ENCODE data around the gene ITGAE. TPM values are rescaled to one million over a fixed set of nuclear protein-coding genes. Genes with fewer than 3 reads are reported as not detected.
A peak's percentile ranks its signal among the peaks of the same experiment; 100 is the strongest.

Gene ITGAE
- total and polyA plus RNA-seq, 10 of the 15 experiments (the other 5 are each of a cell fraction or from before 2014, with no cell fraction given) = 13.1 to 161 (median 34.8) TPM

- WGBS (ENCODE audit: insufficient coverage, insufficient replicate concordance, low lambda C conversion rate, missing lambda C conversion rate) = 81% methylated on average over 6 of the region's 6 CpGs
- Histone ChIP-seq H2AFZ (ENCODE audit: control insufficient read depth, low read depth, low read length) (no peak overlapping the region), H3K79me2 (ENCODE audit: control insufficient read depth, insufficient read depth, low read length) (no peaks in the 10 kb centered on the region), H3K9me3 (replicated peaks; ENCODE audit: control insufficient read depth, insufficient read depth, low read length) (peaks cover 6% of the 10 kb centered on the region; the same call in 2 of the 3 replicates), H3K27ac (ENCODE audit: control insufficient read depth, insufficient read depth) (no peak overlapping the region), H3K9ac (ENCODE audit: control insufficient read depth, insufficient read depth, low read length) (no peak overlapping the region), H3K27me3 (replicated peaks in 1 of 2; ENCODE audit: control insufficient read depth in 2 of 2, insufficient read depth in 2 of 2, low read length in 1 of 2) (no peaks in the 10 kb centered on the region), H3K4me1 (ENCODE audit: control insufficient read depth, insufficient read depth, low read length) (peaks cover 18% of the 10 kb centered on the region), H3K36me3 (ENCODE audit: control insufficient read depth in 2 of 2, insufficient read depth in 2 of 2, low read length in 1 of 2) (no peaks in the 10 kb centered on the region), H3K4me3 (no peak overlapping the region), H4K20me1 (ENCODE audit: control insufficient read depth, insufficient read depth) (no peaks in the 10 kb centered on the region), H3K4me2 (ENCODE audit: control insufficient read depth, insufficient read depth) (no peak overlapping the region)
- ChIA-PET RAD21 (ENCODE audit: unreplicated experiment) (no interaction called here), POLR2A (interaction anchor here (0.6 kb wide), 1 partner anchor 1064 kb away, joined by 3 read pairs; no protein-coding TSS in a partner anchor), CTCF (interaction anchor here (1.2 kb wide), 1 partner anchor 207 kb away, joined by 3 read pairs; no protein-coding TSS in a partner anchor), SMC1A (ENCODE audit: uncharacterized antibody, unreplicated experiment) (interaction anchor here (1.3 kb wide), 1 partner anchor 22 kb away, joined by 6 read pairs; no protein-coding TSS in a partner anchor)
- intact Hi-C loops (cut with micrococcal nuclease; ENCODE audit: unreplicated experiment) = no loop called here
- FAIRE-seq (no peak), DNase-seq (ENCODE audit: low read depth, low spot score) (no peak), ATAC-seq (no peak)
- in situ Hi-C loops (cut with MboI) = no loop called here
- TF ChIP-seq PAX8 (IDR thresholded peaks at IDR 0.05) (no peak), CREB1 (IDR thresholded peaks at IDR 0.05; ENCODE audit: low read depth) (no peak), PRDM15 (CRISPR knock-in tag; IDR thresholded peaks at IDR 0.05) (no peak), MLLT1 (IDR thresholded peaks at IDR 0.05) (no peak), BACH1 (IDR thresholded peaks at IDR 0.05; ENCODE audit: borderline replicate concordance) (no peak), USF1 (IDR thresholded peaks at IDR 0.05; ENCODE audit: borderline replicate concordance, extremely low read length, insufficient read depth, low read depth, low read length) (peak; percentile 22)
- BruUV-seq (replicated peaks) = no TSS peak
Observed at GRCh38 chr17:3759597-3760216, 41.3 kb downstream of the ITGAE start.

Measured in GM12878 (cell line).